HG02642 (cell line): ENCODE measurements around the gene HIPK1.
A peak's percentile ranks its signal among the peaks of the same experiment; 100 is the strongest.

Experiments
- ATAC-seq: cut with Tn5 transposase; IDR thresholded peaks from one replicate; pipeline ENCODE4 v1.9.1; 2021; ENCODE audit warnings: mild to moderate bottlenecking; ENCODE audit not compliant: unreplicated experiment, poor library complexity

HIPK1 gene

DNA sequence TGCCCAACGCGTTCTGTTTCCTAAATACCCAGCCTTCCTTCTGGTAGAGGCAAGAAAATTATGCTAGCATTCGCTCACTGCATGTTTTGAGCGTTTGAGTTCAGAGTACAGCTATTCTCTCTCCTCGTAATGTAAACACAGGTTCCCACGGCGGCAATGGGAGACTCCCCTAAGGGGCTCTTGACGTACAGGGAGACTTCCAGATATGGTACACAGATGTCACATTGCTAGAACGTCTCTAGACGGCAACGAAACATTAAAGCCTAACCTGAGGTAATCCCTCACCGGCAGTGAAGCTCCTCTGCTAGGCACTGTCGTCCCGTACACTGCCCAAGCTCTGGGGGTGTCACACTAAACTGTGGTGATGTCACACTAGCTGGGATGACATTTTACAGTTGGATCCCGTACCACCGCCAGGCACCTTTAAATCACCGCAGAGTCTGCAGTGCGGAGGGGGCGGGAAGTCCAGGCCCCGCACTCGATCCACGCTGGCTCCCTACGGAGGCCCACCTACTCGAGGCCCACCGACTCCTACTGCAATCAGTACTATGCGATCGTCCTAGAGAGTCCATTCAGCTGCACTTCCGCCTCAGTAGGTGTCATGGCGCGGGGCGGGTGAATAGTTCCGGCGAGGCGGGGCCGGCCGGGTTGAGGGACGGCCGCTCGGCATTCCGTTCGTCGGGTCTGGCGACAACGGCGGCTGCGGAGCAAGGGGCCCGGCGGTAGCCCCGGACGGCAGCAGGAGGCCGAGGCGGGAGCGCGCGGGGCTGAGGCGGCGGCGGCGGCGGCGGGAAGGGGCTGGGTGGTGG, at the start of gene HIPK1:
TSS of gene HIPK1 (plus strand) at position 384 of the 809 bp plus-strand sequence.
- ATAC-seq: peak; percentile 75

DNA sequence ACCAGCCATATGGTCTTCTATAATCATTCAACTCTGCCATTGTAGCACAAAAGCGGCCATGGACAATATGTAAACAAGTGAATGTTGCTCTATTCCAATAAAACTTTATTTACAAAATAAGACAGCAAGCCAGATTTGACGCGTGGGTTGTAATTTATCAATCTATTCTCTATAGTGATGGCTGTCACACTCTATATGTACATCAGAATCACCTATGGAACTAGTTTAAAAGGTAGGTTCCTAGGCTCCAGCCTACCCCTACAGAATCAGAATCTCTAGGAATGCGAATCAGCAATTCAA, 49.4 kb upstream of the HIPK1 start:
- ATAC-seq: no peak

DNA sequence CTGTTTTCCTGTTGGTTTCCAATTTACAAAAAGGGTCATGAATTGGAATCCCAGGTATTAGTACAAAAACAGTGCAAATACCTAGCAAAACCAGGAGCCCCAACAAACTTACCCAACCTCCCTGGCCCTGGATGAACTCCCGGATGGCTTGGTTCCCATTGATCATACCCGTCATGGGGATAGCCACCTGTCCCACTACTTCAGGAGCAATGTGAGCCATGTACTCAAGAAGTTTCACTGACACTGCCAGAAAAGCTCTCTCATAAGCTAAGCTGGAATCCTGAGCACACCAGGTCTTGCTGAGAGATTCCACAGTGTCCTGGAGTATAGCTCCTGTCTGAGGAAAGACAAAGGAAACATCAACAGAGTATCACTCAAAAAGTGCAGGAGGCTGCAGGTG, 47.5 kb upstream of the HIPK1 start:
- no peak for ATAC-seq

DNA sequence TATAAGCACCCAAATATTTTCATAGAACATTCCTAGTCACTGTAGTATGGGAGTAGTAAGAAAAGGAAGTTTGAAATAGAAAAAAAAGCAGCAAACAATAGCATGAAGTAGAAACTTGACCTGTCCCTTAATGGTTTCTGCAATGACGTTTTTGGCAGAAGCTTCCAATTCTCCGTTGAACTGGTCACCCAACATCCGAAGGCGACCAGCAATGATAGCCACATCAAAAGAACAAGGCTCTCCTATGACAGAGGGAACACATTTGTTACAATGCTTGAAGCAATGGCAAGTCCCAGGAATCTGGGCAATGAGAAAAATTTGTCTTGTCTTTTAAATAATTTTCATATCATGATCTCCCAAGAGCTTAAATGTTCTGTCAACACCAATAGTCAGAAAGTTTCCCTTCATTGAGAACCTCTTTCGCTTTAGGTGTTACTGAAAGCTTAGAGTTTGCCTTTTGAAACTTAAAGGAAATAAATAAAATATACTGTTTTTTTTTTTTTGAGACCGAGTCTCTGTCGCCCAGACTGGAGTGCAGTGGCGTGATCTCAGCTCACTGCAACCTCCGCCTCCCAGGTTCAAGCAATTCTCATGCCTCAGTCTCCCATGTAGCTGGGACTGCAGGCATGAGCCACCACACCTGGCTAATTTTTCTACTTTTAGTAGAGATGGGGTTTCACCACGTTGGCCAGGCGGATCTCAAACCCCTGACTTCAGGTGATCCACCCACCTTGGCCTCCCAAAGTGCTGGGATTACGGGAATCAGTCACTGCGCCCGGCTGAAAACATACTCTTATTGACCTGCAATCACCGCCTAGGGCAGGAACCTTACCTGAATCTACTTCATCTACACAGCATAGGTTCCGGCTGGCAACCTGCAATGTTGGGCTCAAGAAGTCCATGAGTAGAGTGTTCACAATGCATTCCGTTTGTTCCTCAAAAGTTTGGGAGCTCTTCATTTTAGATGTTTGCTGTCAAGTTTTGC, 42.4 kb upstream of the HIPK1 start:
- ATAC-seq: no peak

GRCh38 chr1:113887402-113888175, 41.5 kb upstream of the HIPK1 start, which contains the start of gene BCL2L15:
Gene BCL2L15 (minus strand): TSS chr1:113887581. CDS start chr1:113887375, 206 bp downstream.
- ATAC-seq: no peak

DNA sequence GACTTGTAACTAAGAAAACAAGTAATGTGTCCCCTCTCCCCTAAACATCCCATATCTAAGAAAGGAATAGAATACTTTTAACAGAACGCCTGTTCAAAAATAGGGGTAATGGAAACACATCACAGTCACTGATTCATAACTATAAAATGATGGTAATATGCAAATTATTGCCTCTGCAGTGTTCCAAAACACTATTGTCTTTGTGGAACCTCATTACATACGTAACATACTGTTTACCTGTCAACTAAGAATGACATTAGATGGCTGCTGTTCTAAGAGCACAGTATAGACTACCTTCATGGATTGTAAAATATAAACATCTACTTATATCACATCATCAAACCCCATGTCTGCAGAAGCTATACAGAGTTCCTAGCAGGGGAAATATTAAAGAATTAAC, 38.3 kb upstream of the HIPK1 start:
- no peak for ATAC-seq

GRCh38 chr1:113891631-113892220, 37.4 kb upstream of the HIPK1 start:
- no peak for ATAC-seq

- ATAC-seq: no peak
Measured at GRCh38 chr1:113893267-113893666, 35.9 kb upstream of the HIPK1 start.

DNA sequence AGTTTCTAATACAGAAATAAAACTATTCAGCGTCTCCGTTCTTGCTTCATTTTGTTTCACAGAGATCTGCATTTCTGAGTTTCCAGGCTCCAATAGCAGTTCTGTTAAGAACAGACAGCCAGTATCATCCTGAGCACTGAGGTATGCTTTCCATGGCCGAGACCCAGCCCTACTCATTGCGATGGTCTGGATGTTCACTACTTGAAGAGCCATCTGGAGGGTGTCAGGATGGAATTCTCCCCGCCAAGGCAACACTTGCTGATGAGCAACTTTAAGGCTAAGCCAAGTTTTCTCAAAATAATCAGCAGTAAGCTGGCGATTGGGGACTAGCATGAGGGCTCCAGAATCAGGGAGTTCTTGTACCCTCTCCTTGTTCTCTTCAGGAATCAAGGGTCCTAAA, 34.0 kb upstream of the HIPK1 start:
- ATAC-seq: no peak

- ATAC-seq: no peak
Measured at GRCh38 chr1:113895961-113896360, 33.2 kb upstream of the HIPK1 start.

GRCh38 chr1:113898241-113898814, 30.8 kb upstream of the HIPK1 start:
- no peak for ATAC-seq

GRCh38 chr1:113899111-113899510, 30.0 kb upstream of the HIPK1 start:
- ATAC-seq: no peak

- no peak for ATAC-seq
Measured at GRCh38 chr1:113901191-113901590, 27.9 kb upstream of the HIPK1 start.

- ATAC-seq: no peak
Measured at GRCh38 chr1:113903501-113904292, 25.4 kb upstream of the HIPK1 start.

DNA sequence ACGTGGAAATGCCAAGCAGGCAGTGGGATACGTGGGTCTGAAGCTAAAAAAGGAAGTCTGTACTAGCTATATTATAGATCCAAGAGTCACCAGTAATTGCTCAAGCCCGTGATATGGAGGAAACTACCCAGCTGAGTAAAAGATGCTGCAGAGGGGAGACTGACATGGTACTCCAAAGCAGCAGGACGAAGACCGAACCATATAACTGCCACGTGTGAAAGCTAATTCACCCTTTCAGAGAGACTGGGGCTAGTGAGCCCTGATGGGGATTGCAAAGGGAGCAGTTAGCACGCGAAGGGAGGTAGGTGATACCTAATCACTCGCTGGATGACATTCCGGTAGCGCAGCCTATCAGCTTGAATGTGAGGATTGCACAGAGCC, 24.8 kb upstream of the HIPK1 start:
- peak; percentile 40 for ATAC-seq

DNA sequence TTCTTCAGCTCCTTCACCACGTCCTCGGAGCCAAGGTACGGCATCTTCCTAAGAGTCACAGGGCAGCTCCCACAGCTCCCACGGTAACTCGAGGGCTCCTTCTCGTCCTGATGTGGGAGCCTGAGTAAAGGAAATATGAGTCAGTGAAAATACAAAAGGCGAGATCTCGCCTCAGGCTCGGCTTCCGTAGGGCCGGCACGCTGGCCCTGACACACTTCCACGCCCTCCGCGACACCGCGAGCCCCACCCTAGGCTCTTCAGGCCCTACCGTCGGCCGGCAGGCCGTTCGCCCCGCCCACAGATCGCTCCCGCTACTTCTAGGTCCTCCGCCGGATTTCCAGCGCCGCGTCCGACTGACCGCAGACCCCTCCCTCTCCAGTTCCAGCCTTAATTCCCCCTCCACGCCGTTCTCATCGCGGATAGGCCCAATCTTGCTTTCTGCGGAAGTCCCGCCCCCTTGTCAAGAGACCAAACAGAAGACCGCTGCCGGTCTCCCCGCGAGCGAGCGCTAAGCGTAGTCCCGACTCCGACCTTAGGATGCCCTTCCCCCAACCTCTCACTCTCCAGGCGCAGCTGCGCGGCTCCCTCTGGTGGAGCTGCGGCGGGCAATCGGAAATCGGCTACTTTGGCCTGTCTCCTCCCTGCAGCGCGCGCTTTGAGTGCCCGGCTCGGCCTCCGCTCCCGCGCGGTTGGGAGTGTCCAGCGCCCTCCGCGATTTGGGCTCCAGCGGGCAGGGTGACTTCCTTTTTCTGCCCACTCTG, 24.3 kb upstream of the HIPK1 start, which contains the start of the genes AP4B1 and DCLRE1B:
TSS of gene AP4B1 (minus strand) at position 126 of the 761 bp plus-strand sequence. CDS start at position 44, 82 bp downstream.
TSS of gene DCLRE1B (plus strand) at position 653 of the 761 bp plus-strand sequence. CDS start 261 bp downstream, outside the sequence.
- ATAC-seq: peak; percentile 92

GRCh38 chr1:113905435-113905861, 23.7 kb upstream of the HIPK1 start:
- peak; percentile 5 for ATAC-seq
